ENCODE data around the gene B2M.
"Not testable (repeated sequence)": the region's sequence is repeated elsewhere in the genome, so short reads cannot be mapped to it uniquely, and the experiment has no call there.

The B2M gene

GRCh38 chr15:44692659-44693058 lies 18.7 kb upstream of the B2M start:
- DNase-seq (ENCODE audit: extremely low read depth, low read depth) = no peak
- TF ChIP-seq CTCF (IDR thresholded peaks at IDR 0.05; ENCODE audit: low read depth, low read length) = no peak

GRCh38 chr15:44694416-44694815 lies 16.9 kb upstream of the B2M start:
- TF ChIP-seq CTCF (IDR thresholded peaks at IDR 0.05; ENCODE audit: low read depth, low read length) = no peak
- DNase-seq (ENCODE audit: extremely low read depth, low read depth) = no peak

GRCh38 chr15:44695294-44695693 lies 16.0 kb upstream of the B2M start:
- DNase-seq (ENCODE audit: extremely low read depth, low read depth) = no peak
- no peak for TF ChIP-seq CTCF (IDR thresholded peaks at IDR 0.05; ENCODE audit: low read depth, low read length)

GRCh38 chr15:44697014-44697413 lies 14.3 kb upstream of the B2M start:
- DNase-seq (ENCODE audit: extremely low read depth, low read depth) = no peak

GRCh38 chr15:44698641-44699040 lies 12.7 kb upstream of the B2M start:
- TF ChIP-seq CTCF (IDR thresholded peaks at IDR 0.05; ENCODE audit: low read depth, low read length) = no peak
- DNase-seq (ENCODE audit: extremely low read depth, low read depth) = no peak

More at GRCh38 chr15:44697014-44697413, 14.3 kb upstream of the B2M start:
- TF ChIP-seq CTCF (IDR thresholded peaks at IDR 0.05; ENCODE audit: low read depth, low read length) = no peak

GRCh38 chr15:44700676-44701075 lies 10.6 kb upstream of the B2M start:
- not testable (repeated sequence) for DNase-seq (ENCODE audit: extremely low read depth, low read depth)

GRCh38 chr15:44705986-44706385 lies 5.3 kb upstream of the B2M start:
- DNase-seq (ENCODE audit: extremely low read depth, low read depth) = no peak
- no peak for TF ChIP-seq CTCF (IDR thresholded peaks at IDR 0.05; ENCODE audit: low read depth, low read length)

- no peak for DNase-seq (ENCODE audit: extremely low read depth, low read depth)
- TF ChIP-seq CTCF (IDR thresholded peaks at IDR 0.05; ENCODE audit: low read depth, low read length) = no peak
Observed at GRCh38 chr15:44706401-44706800, 4.9 kb upstream of the B2M start.
